A549 (cell line): ENCODE measurements around the gene RAB8B.

Source experiments
- POLR2A ChIP-seq: IDR thresholded peaks from 2 replicates; pipeline ENCODE4 v1.6.1; 2012; ENCODE audit warnings: mild to moderate bottlenecking, low read length
- TF ChIP-seq, protein P1 (sequence below): fragments of >200 bp; sonication (Bioruptor Twin); formaldehyde crosslinking; IDR thresholded peaks from 3 replicates; pipeline ENCODE4 v1.5.1; 2016

DNA sequence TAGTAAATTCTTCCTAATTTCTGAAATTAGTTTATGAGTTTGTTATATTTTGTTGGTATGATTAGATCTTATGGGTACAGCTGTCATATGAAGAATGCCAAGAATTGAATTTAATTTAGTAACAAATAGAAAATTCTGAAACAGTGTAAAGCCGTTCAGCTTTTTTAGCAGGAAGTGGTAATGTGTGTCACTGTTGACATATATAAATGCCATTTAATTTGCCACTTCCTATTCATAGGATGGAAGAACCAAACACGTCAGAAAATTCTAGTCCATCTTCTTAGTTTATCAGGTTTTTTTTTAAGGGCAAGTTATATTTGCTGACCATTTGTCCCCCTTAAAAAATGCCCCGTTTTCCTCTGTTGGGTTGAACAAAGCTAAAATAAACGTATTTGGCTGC, 43.0 kb downstream of the RAB8B start:
- TF ChIP-seq, protein P1, sequence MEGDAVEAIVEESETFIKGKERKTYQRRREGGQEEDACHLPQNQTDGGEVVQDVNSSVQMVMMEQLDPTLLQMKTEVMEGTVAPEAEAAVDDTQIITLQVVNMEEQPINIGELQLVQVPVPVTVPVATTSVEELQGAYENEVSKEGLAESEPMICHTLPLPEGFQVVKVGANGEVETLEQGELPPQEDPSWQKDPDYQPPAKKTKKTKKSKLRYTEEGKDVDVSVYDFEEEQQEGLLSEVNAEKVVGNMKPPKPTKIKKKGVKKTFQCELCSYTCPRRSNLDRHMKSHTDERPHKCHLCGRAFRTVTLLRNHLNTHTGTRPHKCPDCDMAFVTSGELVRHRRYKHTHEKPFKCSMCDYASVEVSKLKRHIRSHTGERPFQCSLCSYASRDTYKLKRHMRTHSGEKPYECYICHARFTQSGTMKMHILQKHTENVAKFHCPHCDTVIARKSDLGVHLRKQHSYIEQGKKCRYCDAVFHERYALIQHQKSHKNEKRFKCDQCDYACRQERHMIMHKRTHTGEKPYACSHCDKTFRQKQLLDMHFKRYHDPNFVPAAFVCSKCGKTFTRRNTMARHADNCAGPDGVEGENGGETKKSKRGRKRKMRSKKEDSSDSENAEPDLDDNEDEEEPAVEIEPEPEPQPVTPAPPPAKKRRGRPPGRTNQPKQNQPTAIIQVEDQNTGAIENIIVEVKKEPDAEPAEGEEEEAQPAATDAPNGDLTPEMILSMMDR = no peak
- TF ChIP-seq POLR2A = no peak
